Measurements from ENCODE around the gene FIGNL2. TPM values are rescaled to one million over a fixed set of nuclear protein-coding genes. Genes with fewer than 3 reads are reported as not detected.
A peak's percentile ranks its signal among the peaks of the same experiment; 100 is the strongest.

The FIGNL2 gene
- total and polyA plus RNA-seq, 10 donors, result 0.20 to 3.0 (median 1.4) TPM

GRCh38 chr12:51868821-51869495 is 20.4 kb upstream of the FIGNL2 start:
- Histone ChIP-seq H3K9me3 (no peaks in the 10 kb centered on the region), H3K36me3 (no peaks in the 10 kb centered on the region), H3K4me3 (peak overlapping the region; percentile 24 to 64 (median 32)), H3K27ac (peak overlapping the region in 2 of 8 donors; percentile 23 to 46), H3K27me3 (replicated peaks in 1 of 7) (peaks cover 0 to 62% (median 25%) of the 10 kb centered on the region in 7 donors), H3K4me1 (peaks cover 25 to 47% (median 36%) of the 10 kb centered on the region in 6 donors)
- TF ChIP-seq CTCF (IDR thresholded peaks at IDR 0.05 in 8 of 11, conservative IDR thresholded peaks at IDR 0.05 in 3 of 11), result no peak
- TF ChIP-seq POLR2A (IDR thresholded peaks at IDR 0.05), result no peak
- TF ChIP-seq POLR2AphosphoS5 (IDR thresholded peaks at IDR 0.05), result peak in 2 of 3 donors; percentile 49 to 69
- DNase-seq, result no peak
- 5 to 10% (median 9%) methylated on average over 30 to 67 of the region's 67 CpGs for WGBS, 5 donors
- intact Hi-C loops (cut with DNase I; ENCODE audit: low total_unique reads), result no loop called here

GRCh38 chr12:51867796-51868428 is 19.4 kb upstream of the FIGNL2 start:
- Histone ChIP-seq H3K27ac (no peak overlapping the region), H3K36me3 (no peaks in the 10 kb centered on the region), H3K4me1 (peaks cover 29 to 57% (median 46%) of the 10 kb centered on the region in 6 donors), H3K27me3 (replicated peaks in 1 of 7) (peaks cover 0 to 73% (median 29%) of the 10 kb centered on the region in 7 donors), H3K4me3 (no peak overlapping the region), H3K9me3 (no peaks in the 10 kb centered on the region)
- intact Hi-C loops (cut with DNase I; ENCODE audit: low total_unique reads), result no loop called here
- no peak for DNase-seq
- TF ChIP-seq POLR2A (IDR thresholded peaks at IDR 0.05) (no peak), POLR2AphosphoS5 (IDR thresholded peaks at IDR 0.05) (no peak), CTCF (IDR thresholded peaks at IDR 0.05 in 8 of 11, conservative IDR thresholded peaks at IDR 0.05 in 3 of 11) (no peak)
- WGBS, 5 donors, result 84 to 87% (median 86%) methylated on average over 12 of the region's 12 CpGs

GRCh38 chr12:51867371-51867770 is 18.9 kb upstream of the FIGNL2 start:
- TF ChIP-seq POLR2A (IDR thresholded peaks at IDR 0.05) (no peak), POLR2AphosphoS5 (IDR thresholded peaks at IDR 0.05) (no peak), CTCF (IDR thresholded peaks at IDR 0.05 in 8 of 11, conservative IDR thresholded peaks at IDR 0.05 in 3 of 11) (no peak)
- Histone ChIP-seq H3K9me3 (no peaks in the 10 kb centered on the region), H3K27me3 (replicated peaks in 1 of 7) (peaks cover 0 to 78% (median 29%) of the 10 kb centered on the region in 7 donors), H3K27ac (no peak overlapping the region), H3K4me3 (no peak overlapping the region), H3K4me1 (peaks cover 29 to 57% (median 46%) of the 10 kb centered on the region in 6 donors), H3K36me3 (no peaks in the 10 kb centered on the region)
- intact Hi-C loops (cut with DNase I; ENCODE audit: low total_unique reads), result no loop called here
- DNase-seq, result no peak

- Histone ChIP-seq H3K36me3 (no peaks in the 10 kb centered on the region), H3K27me3 (replicated peaks in 1 of 7) (peaks cover 0 to 84% (median 29%) of the 10 kb centered on the region in 7 donors), H3K9me3 (no peaks in the 10 kb centered on the region), H3K4me1 (peaks cover 29 to 57% (median 46%) of the 10 kb centered on the region in 6 donors), H3K4me3 (no peak overlapping the region), H3K27ac (no peak overlapping the region)
- TF ChIP-seq POLR2AphosphoS5 (IDR thresholded peaks at IDR 0.05) (no peak), POLR2A (IDR thresholded peaks at IDR 0.05) (no peak), CTCF (IDR thresholded peaks at IDR 0.05 in 8 of 11, conservative IDR thresholded peaks at IDR 0.05 in 3 of 11) (no peak)
- WGBS, 5 donors, result 91 to 96% (median 95%) methylated on average over 8 of the region's 8 CpGs
- no peak for DNase-seq
- intact Hi-C loops (cut with DNase I; ENCODE audit: low total_unique reads), result no loop called here
Measured at GRCh38 chr12:51866762-51867161, 18.2 kb upstream of the FIGNL2 start.

Measured in spleen (tissue), 11 donors.